ENCODE data around the gene NUMBL.
"Not testable (repeated sequence)": the region's sequence is repeated elsewhere in the genome, so short reads cannot be mapped to it uniquely, and the experiment has no call there.

The NUMBL gene

GRCh38 chr19:40733149-40733548 is 42.7 kb upstream of the NUMBL start:
- TF ChIP-seq CTCF (IDR thresholded peaks at IDR 0.05; ENCODE audit: unreplicated experiment in 3 of 3) = no peak
- Mint-ChIP-seq H3K9me3 (no peaks in the 10 kb centered on the region), H3K4me3 (no peak overlapping the region), H3K27me3 (ENCODE audit: low read depth) (no peaks in the 10 kb centered on the region), H3K27ac (no peak overlapping the region), H3K4me1 (no peaks in the 10 kb centered on the region), H3K36me3 (ENCODE audit: low read depth) (peaks cover 76% of the 10 kb centered on the region)

DNA sequence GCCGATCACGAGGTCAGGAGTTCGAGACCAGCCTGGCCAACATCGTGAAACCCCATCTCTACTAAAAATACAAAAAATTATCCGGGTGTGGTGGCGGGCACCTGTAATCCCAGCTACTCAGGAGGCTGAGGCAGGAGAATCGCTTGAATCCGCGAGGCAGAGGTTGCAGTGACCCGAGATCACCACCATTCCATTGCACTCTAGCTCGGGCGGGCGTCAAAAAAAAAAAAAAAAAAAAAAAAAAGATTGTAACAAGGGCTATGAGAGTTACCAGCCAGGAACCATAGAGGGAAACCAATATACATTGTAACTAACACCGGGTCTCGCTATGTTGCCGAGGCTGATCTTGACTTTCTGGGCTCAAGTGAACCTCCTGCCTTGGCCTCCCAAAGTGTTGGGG is 41.9 kb upstream of the NUMBL start:
- not testable (repeated sequence) for H3K4me3 Mint-ChIP-seq; H3K27ac Mint-ChIP-seq; H3K9me3 Mint-ChIP-seq; H3K27me3 Mint-ChIP-seq (ENCODE audit: low read depth); H3K4me1 Mint-ChIP-seq
- peaks cover 79% of the 10 kb centered on the region for H3K36me3 Mint-ChIP-seq (ENCODE audit: low read depth)

DNA sequence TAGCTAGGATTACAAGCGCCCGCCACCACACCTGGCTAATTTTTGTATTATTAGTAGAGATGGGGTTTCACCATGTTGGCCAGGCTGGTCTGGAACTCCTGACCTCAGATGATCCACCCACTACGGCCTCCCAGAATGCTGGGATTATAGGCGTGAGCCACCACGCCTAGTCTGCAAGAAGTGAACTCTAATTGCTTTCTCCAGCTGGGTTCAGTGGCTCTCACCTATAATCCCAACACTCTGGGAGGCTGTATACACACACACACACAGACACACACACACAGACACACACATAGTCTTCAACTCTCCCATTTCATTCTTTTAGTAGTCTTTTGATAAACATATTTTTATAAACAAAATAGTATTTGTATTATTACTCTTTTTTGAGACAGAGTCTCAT is 39.6 kb upstream of the NUMBL start:
- H3K4me3 Mint-ChIP-seq; H3K4me1 Mint-ChIP-seq; H3K27me3 Mint-ChIP-seq (ENCODE audit: low read depth); H3K27ac Mint-ChIP-seq; H3K9me3 Mint-ChIP-seq: not testable (repeated sequence)
- H3K36me3 Mint-ChIP-seq (ENCODE audit: low read depth) = peaks cover 81% of the 10 kb centered on the region

- Mint-ChIP-seq H3K27me3 (ENCODE audit: low read depth) (no peaks in the 10 kb centered on the region), H3K4me1 (peaks cover 6% of the 10 kb centered on the region), H3K27ac (no peak overlapping the region), H3K4me3 (no peak overlapping the region), H3K9me3 (no peaks in the 10 kb centered on the region), H3K36me3 (ENCODE audit: low read depth) (peaks cover 77% of the 10 kb centered on the region)
- no peak for TF ChIP-seq CTCF (IDR thresholded peaks at IDR 0.05; ENCODE audit: unreplicated experiment in 3 of 3)
Observed at GRCh38 chr19:40726279-40726678, 35.8 kb upstream of the NUMBL start.

DNA sequence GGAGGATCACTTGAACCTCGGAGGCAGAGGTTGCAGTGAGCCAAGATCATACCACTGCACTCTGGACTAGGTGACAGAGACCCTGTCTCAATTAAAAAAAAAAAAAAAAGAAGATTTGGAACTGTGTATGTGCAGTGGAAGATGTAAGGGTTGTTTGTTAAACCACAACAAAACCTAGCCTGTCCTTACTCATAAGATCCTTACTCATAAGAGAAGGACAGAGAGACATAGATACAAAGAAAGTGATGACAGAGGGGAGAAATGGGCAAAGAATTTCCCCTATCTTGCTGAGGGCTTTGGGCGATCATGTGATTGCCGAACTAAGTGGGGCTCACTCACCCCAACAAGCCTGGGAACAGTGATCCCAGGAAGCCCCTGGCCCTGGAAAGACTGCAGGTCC is 34.4 kb upstream of the NUMBL start:
- no peaks in the 10 kb centered on the region for H3K27me3 Mint-ChIP-seq (ENCODE audit: low read depth)
- no peaks in the 10 kb centered on the region for H3K9me3 Mint-ChIP-seq
- peaks cover 16% of the 10 kb centered on the region for H3K4me1 Mint-ChIP-seq
- no peak for TF ChIP-seq CTCF (IDR thresholded peaks at IDR 0.05; ENCODE audit: unreplicated experiment in 3 of 3)
- H3K27ac Mint-ChIP-seq = no peak overlapping the region
- no peak overlapping the region for H3K4me3 Mint-ChIP-seq
- peaks cover 71% of the 10 kb centered on the region for H3K36me3 Mint-ChIP-seq (ENCODE audit: low read depth)

GRCh38 chr19:40724315-40724714 is 33.9 kb upstream of the NUMBL start:
- no peaks in the 10 kb centered on the region for H3K27me3 Mint-ChIP-seq (ENCODE audit: low read depth)
- H3K4me1 Mint-ChIP-seq = peaks cover 16% of the 10 kb centered on the region
- H3K9me3 Mint-ChIP-seq = no peaks in the 10 kb centered on the region
- peaks cover 71% of the 10 kb centered on the region for H3K36me3 Mint-ChIP-seq (ENCODE audit: low read depth)
- no peak overlapping the region for H3K27ac Mint-ChIP-seq
- no peak for TF ChIP-seq CTCF (IDR thresholded peaks at IDR 0.05; ENCODE audit: unreplicated experiment in 3 of 3)
- peak overlapping the region in 1 of 3 experiments; percentile 14 for H3K4me3 Mint-ChIP-seq

- no peak for TF ChIP-seq CTCF (IDR thresholded peaks at IDR 0.05; ENCODE audit: unreplicated experiment in 3 of 3)
- peaks cover 67% of the 10 kb centered on the region for H3K36me3 Mint-ChIP-seq (ENCODE audit: low read depth)
- H3K27ac Mint-ChIP-seq = no peak overlapping the region
- no peak overlapping the region for H3K4me3 Mint-ChIP-seq
- H3K27me3 Mint-ChIP-seq (ENCODE audit: low read depth) = no peaks in the 10 kb centered on the region
- peaks cover 16% of the 10 kb centered on the region for H3K4me1 Mint-ChIP-seq
- H3K9me3 Mint-ChIP-seq = no peaks in the 10 kb centered on the region
Observed at GRCh38 chr19:40723661-40724254, 33.3 kb upstream of the NUMBL start.

Measured in nephron (organoid).